ENCODE data around the gene ZFR. TPM values are rescaled to one million over a fixed set of nuclear protein-coding genes. Genes with fewer than 3 reads are reported as not detected.

Gene ZFR
- total RNA-seq, 4 donors from 2014 or later: 27.7 to 67.1 (median 54.8) TPM

DNA sequence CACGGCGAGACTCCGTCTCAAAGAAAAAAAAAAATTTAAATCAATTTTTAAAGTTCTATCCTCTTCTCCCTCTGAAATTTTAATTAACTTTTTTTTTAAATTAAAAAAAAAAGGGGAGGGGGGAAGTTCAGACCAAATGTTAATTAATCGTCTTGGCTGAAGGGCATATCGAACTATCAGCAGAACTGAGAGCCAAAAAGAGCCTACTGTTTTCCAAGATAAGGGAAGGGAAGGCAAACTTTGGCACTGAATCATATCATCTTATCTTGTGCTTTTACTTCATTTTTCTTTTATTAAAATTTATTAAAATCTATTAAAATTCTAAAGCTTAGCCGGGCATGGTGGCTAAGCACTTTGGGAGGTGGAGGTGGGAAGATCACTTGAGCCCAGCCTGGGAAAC, 85.9 kb downstream of the ZFR start:
- H3K36me3 ChIP-seq: peaks cover 0 to 100% (median 16%) of the 10 kb centered on the region in 3 donors
- no peak for TF ChIP-seq POLR2A (IDR thresholded peaks at IDR 0.05)
- no peak for TF ChIP-seq CTCF (IDR thresholded peaks at IDR 0.05)
- H3K27me3 ChIP-seq: no peaks in the 10 kb centered on the region
- DNase-seq: no peak
- no peak overlapping the region for H3K4me3 ChIP-seq
- 80 to 82% methylated on average over 6 of the region's 6 CpGs for WGBS, 2 donors
- H3K4me1 ChIP-seq: no peaks in the 10 kb centered on the region
- intact Hi-C loops (cut with DNase I): no loop called here
- H3K27ac ChIP-seq: no peak overlapping the region
- H3K9me3 ChIP-seq: no peaks in the 10 kb centered on the region

DNA sequence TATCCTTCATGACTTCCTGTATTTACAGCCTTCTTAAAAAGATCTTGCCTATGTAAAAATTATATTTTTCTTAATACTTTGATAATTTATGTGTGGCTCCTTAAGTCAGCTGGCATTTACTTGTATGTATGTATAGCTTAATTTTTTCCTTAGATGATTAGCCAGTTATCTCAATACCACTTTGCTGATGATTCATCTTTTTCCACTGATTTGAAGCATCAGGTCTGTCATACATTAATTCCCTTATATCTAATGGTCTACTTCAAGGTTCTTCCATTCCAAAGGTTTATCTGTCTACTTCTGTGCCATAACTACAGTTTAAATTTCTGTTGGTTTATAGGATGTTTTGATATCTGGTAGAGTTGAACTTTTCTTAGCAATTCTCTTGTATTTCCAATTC, 86.9 kb downstream of the ZFR start:
- Histone ChIP-seq H3K27me3 (no peaks in the 10 kb centered on the region), H3K9me3 (no peaks in the 10 kb centered on the region), H3K4me1 (no peaks in the 10 kb centered on the region), H3K27ac (no peak overlapping the region), H3K4me3 (no peak overlapping the region), H3K36me3 (peaks cover 0 to 100% (median 14%) of the 10 kb centered on the region in 3 donors)
- intact Hi-C loops (cut with DNase I): no loop called here
- TF ChIP-seq CTCF (IDR thresholded peaks at IDR 0.05) (no peak), POLR2A (IDR thresholded peaks at IDR 0.05) (no peak)
- DNase-seq: no peak

DNA sequence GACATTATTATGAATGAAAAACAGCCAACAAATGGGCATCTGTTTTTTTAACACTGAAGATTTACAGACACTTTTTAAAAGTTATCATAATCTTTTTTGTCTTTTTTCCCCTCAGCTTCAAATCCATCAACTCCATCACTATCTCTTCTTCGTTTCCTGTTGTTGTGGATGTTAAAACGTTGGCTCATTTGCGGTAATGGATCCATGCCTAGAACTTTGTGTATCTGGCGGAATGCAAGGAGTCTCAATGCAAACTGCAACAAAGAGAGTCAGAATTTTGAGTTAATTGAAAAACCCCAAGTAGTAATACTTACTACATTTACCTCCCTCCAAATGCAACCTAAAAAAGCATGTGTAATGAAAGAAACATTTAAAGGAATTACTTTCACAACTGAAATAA, 88.9 kb downstream of the ZFR start:
- WGBS, 2 donors: 68 to 85% methylated on average over 4 of the region's 4 CpGs
- intact Hi-C loops (cut with DNase I): no loop called here
- Histone ChIP-seq H3K36me3 (peaks cover 0 to 82% (median 5%) of the 10 kb centered on the region in 3 donors), H3K9me3 (no peaks in the 10 kb centered on the region), H3K27me3 (no peaks in the 10 kb centered on the region), H3K27ac (no peak overlapping the region), H3K4me3 (no peak overlapping the region), H3K4me1 (no peaks in the 10 kb centered on the region)
- TF ChIP-seq CTCF (IDR thresholded peaks at IDR 0.05): no peak
- no peak for TF ChIP-seq POLR2A (IDR thresholded peaks at IDR 0.05)
- DNase-seq: no peak

DNA sequence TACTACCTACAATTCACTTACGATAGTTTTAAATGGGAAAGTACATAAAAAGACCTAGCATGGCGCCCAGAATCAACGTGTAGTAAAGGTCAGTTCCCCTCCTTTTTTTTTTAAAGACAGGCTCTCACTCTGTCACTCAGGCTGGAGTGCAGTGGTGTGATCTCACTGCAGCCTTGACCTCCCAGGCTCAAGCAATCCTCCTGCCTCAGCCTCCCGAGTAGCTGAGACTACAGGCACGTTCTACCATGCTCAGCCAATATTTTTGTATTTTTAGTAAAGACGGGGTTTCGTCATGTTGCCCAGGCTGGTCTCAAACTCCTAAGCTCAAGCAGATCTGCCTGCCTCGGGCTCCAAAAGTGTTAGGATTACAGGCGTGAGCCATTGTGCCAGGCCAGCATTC, 91.1 kb downstream of the ZFR start:
- 92 to 94% methylated on average over 8 to 9 of the region's 9 CpGs for WGBS, 2 donors
- peaks cover 0 to 60% (median 5%) of the 10 kb centered on the region in 3 donors for H3K36me3 ChIP-seq
- intact Hi-C loops (cut with DNase I): no loop called here
- no peak overlapping the region for H3K4me3 ChIP-seq
- no peaks in the 10 kb centered on the region for H3K9me3 ChIP-seq
- no peak for DNase-seq
- no peak overlapping the region for H3K27ac ChIP-seq
- H3K27me3 ChIP-seq: no peaks in the 10 kb centered on the region
- H3K4me1 ChIP-seq: no peaks in the 10 kb centered on the region
- TF ChIP-seq CTCF (IDR thresholded peaks at IDR 0.05): no peak
- TF ChIP-seq POLR2A (IDR thresholded peaks at IDR 0.05): no peak

DNA sequence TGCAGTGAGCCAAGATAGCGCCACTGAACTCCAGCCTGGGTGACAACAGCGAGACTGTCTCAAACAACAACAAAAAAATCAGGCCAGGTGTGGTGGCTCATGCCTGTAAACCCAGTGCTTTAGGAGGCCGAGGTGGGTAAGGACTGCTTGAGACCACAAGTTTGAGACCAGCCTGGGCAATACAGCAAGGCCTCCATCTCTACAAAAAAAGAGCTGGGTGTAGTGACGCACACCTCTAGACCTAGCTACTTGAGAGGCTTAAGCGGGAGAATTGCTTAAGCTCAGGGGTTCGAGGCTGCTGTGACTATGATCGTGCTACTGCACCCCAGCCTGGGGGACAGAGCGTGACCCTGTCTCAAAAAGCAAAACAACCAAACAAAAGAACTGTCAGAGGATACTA, 91.9 kb downstream of the ZFR start:
- no peak overlapping the region for H3K4me3 ChIP-seq
- peaks cover 0 to 52% (median 0%) of the 10 kb centered on the region in 3 donors for H3K36me3 ChIP-seq
- H3K4me1 ChIP-seq: no peaks in the 10 kb centered on the region
- TF ChIP-seq POLR2A (IDR thresholded peaks at IDR 0.05) (no peak), CTCF (IDR thresholded peaks at IDR 0.05) (no peak)
- H3K27me3 ChIP-seq: no peaks in the 10 kb centered on the region
- intact Hi-C loops (cut with DNase I): no loop called here
- H3K27ac ChIP-seq: no peak overlapping the region
- WGBS, 2 donors: 84 to 90% methylated on average over 8 of the region's 8 CpGs
- DNase-seq: no peak
- H3K9me3 ChIP-seq: no peaks in the 10 kb centered on the region

Measured in esophagus squamous epithelium (tissue), 5 donors.